ENCODE results near the gene ST8SIA4. TPM values are rescaled to one million over a fixed set of nuclear protein-coding genes. Genes with fewer than 3 reads are reported as not detected.

ST8SIA4 gene
- total RNA-seq, 1 experiment from 2014 or later: 0.47 TPM

DNA sequence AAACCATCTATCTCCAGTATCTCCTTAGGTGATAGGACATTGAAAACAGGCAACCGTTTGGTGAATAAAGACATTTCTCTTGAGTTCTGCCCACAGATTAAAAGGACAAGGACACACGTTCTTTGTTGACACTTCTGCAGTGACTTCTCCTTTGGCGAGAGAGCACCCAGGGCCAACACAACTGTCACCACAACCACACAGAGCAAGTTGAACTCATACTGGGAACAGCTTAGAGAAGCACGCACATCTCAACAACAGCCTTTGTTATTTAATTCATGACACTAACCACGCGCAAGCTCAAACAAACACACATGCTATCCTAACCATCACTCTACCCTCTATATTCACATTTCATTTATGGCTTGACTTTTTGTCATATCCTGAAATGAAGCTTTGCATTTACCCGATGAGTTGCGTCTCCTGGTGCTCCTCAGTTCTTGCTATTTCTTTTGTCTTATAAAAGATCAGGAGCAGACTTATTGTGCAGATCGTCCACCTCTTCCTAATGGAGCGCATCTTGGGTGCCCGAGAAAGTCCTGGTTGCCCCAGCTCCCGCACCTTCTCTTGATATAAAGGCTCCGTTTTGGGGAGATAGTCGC is 543 bp downstream of the ST8SIA4 start:
- ChIA-PET CTCF (no interaction called here), POLR2A (ENCODE audit: low non-redundant PET) (no interaction called here)
- BruUV-seq (replicated peaks): no TSS peak
- Histone ChIP-seq H3K4me3 (ENCODE audit: low read depth, low read length, poor library complexity, severe bottlenecking) (peak overlapping the region; percentile 36), H3K27me3 (replicated peaks; ENCODE audit: insufficient read depth, low read depth, low read length, poor library complexity) (peaks cover 88% of the 10 kb centered on the region), H3K36me3 (ENCODE audit: insufficient read depth, low read length, poor library complexity, severe bottlenecking) (no peaks in the 10 kb centered on the region), H3K4me1 (ENCODE audit: insufficient read depth, low read length, poor library complexity, severe bottlenecking) (peaks cover 15% of the 10 kb centered on the region), H3K27ac (ENCODE audit: low read depth, low read length, poor library complexity, severe bottlenecking) (no peak overlapping the region), H3K9me3 (ENCODE audit: low read depth, low read length, poor library complexity, severe bottlenecking) (no peaks in the 10 kb centered on the region)
- no peak for TF ChIP-seq EZH2 (IDR thresholded peaks at IDR 0.05; ENCODE audit: borderline replicate concordance, low read depth, low read length, poor library complexity, severe bottlenecking)
- TF ChIP-seq, protein P1, sequence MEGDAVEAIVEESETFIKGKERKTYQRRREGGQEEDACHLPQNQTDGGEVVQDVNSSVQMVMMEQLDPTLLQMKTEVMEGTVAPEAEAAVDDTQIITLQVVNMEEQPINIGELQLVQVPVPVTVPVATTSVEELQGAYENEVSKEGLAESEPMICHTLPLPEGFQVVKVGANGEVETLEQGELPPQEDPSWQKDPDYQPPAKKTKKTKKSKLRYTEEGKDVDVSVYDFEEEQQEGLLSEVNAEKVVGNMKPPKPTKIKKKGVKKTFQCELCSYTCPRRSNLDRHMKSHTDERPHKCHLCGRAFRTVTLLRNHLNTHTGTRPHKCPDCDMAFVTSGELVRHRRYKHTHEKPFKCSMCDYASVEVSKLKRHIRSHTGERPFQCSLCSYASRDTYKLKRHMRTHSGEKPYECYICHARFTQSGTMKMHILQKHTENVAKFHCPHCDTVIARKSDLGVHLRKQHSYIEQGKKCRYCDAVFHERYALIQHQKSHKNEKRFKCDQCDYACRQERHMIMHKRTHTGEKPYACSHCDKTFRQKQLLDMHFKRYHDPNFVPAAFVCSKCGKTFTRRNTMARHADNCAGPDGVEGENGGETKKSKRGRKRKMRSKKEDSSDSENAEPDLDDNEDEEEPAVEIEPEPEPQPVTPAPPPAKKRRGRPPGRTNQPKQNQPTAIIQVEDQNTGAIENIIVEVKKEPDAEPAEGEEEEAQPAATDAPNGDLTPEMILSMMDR (conservative IDR thresholded peaks at IDR 0.05; ENCODE audit: low read depth, low read length): no peak
- intact Hi-C loops (cut with micrococcal nuclease; ENCODE audit: unreplicated experiment): loop anchor here (5.0 to 10.0 kb wide), 2 partner anchors 125 to 278 kb away; no protein-coding TSS in a partner anchor
- no peak for DNase-seq (ENCODE audit: low spot score)

DNA sequence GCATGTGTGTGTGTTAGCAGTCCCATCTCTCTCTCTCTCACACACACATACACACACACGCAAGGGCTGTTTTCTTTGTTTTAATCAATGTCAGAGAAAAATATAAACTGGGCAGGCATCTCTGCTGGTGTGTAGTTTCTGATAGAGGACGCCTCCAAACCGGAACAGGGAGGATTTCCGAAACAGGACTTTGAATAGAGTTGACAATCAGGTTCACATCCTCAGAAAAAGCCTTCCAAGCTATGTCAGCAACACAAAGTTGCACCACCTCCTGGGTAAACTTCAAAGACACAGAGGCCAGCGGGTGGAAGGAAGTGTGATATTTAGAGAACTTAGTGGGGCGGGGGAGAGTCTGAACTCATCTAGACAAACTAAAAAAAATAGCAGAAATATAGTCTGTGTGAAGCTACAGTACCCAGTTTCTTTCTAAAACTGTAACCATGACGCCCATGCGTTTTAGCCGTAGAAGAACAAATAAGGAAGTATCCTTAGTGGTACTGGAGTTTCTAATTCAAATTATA is 1.2 kb downstream of the ST8SIA4 start:
- no peak overlapping the region for H3K27ac ChIP-seq (ENCODE audit: low read depth, low read length, poor library complexity, severe bottlenecking)
- peak overlapping the region; percentile 34 for H3K4me3 ChIP-seq (ENCODE audit: low read depth, low read length, poor library complexity, severe bottlenecking)
- DNase-seq (ENCODE audit: low spot score): peak; percentile 10
- intact Hi-C loops (cut with micrococcal nuclease; ENCODE audit: unreplicated experiment): loop anchor here (5.0 to 10.0 kb wide), 2 partner anchors 125 to 277 kb away; no protein-coding TSS in a partner anchor
- BruUV-seq (replicated peaks): no TSS peak
- H3K27me3 ChIP-seq (replicated peaks; ENCODE audit: insufficient read depth, low read depth, low read length, poor library complexity): peaks cover 89% of the 10 kb centered on the region
- no peaks in the 10 kb centered on the region for H3K9me3 ChIP-seq (ENCODE audit: low read depth, low read length, poor library complexity, severe bottlenecking)
- POLR2A ChIA-PET (ENCODE audit: low non-redundant PET): no interaction called here
- peaks cover 15% of the 10 kb centered on the region for H3K4me1 ChIP-seq (ENCODE audit: insufficient read depth, low read length, poor library complexity, severe bottlenecking)
- no peak for TF ChIP-seq EZH2 (IDR thresholded peaks at IDR 0.05; ENCODE audit: borderline replicate concordance, low read depth, low read length, poor library complexity, severe bottlenecking)
- TF ChIP-seq, protein P1 (conservative IDR thresholded peaks at IDR 0.05; ENCODE audit: low read depth, low read length): no peak
- CTCF ChIA-PET: no interaction called here
- H3K36me3 ChIP-seq (ENCODE audit: insufficient read depth, low read length, poor library complexity, severe bottlenecking): no peaks in the 10 kb centered on the region

DNA sequence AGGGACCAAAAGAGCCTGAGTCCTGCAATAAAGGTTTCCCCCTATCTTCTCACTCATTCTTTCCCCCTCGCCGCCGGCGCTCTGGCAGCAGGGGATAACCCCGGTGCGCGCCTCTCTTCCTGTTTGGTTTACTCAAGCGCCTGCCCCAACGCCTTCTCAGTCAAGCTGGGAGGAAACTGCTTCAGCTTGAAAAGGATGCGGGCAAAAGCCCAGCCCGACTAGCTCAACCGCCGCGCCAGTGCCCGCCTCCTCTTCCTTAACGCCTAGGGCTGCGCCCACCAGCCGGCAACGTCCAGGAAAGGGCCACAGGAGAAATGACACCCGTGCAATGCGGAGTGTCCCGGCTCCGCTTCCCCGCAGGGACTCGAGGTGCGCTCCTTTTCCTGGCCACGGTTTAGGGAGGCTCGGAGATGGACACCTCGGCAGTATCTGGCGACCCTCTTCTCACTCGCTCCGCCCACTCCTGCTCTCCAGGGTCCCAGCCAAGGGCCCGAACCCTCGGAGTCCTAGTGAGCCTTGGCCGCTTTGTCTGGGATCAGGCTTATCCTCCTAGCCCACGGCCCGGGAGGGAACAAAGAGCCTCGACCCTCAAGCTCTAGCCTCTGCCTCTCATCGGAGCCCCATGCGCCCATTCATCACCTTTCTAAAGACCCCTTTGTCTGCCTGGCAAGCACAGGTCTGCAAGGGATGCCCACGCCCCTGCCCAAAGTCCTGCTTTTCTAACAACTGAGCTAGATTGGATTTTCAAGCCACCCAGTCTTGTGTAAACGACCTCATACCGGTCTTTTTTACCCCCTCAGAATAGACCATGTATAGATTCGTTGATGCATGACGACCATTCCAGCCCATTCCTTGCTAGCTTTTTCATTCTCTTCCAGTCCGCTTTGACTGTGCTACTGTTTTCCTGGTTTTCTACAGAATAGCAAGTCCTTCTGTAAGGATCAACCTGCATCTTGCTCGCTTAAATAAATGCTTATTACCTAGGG is 2.0 kb downstream of the ST8SIA4 start:
- POLR2A ChIA-PET (ENCODE audit: low non-redundant PET): interaction anchor here (0.6 kb wide), 1 partner anchor 494 kb away, joined by 3 read pairs; no protein-coding TSS in a partner anchor
- peak overlapping the region; percentile 34 for H3K4me3 ChIP-seq (ENCODE audit: low read depth, low read length, poor library complexity, severe bottlenecking)
- intact Hi-C loops (cut with micrococcal nuclease; ENCODE audit: unreplicated experiment): loop anchor here (5.0 to 10.0 kb wide), 2 partner anchors 124 to 276 kb away; no protein-coding TSS in a partner anchor

More for the DNA sequence above, 2.0 kb downstream of the ST8SIA4 start:
- Histone ChIP-seq H3K27ac (ENCODE audit: low read depth, low read length, poor library complexity, severe bottlenecking) (no peak overlapping the region), H3K9me3 (ENCODE audit: low read depth, low read length, poor library complexity, severe bottlenecking) (no peaks in the 10 kb centered on the region), H3K4me1 (ENCODE audit: insufficient read depth, low read length, poor library complexity, severe bottlenecking) (peaks cover 15% of the 10 kb centered on the region), H3K27me3 (replicated peaks; ENCODE audit: insufficient read depth, low read depth, low read length, poor library complexity) (peaks cover 89% of the 10 kb centered on the region), H3K36me3 (ENCODE audit: insufficient read depth, low read length, poor library complexity, severe bottlenecking) (no peaks in the 10 kb centered on the region)
- peak; percentile 71 for DNase-seq (ENCODE audit: low spot score)
- TF ChIP-seq, protein P1 (conservative IDR thresholded peaks at IDR 0.05; ENCODE audit: low read depth, low read length): no peak
- no peak for TF ChIP-seq EZH2 (IDR thresholded peaks at IDR 0.05; ENCODE audit: borderline replicate concordance, low read depth, low read length, poor library complexity, severe bottlenecking)
- CTCF ChIA-PET: interaction anchor here (0.8 to 1.0 kb wide), 2 partner anchors 127 to 130 kb away, joined by 3 to 4 read pairs; no protein-coding TSS in a partner anchor
- no TSS peak for BruUV-seq (replicated peaks)

All from A673 (cell line).